ENCODE data around the gene RAD54L. TPM values are rescaled to one million over a fixed set of nuclear protein-coding genes. Genes with fewer than 3 reads are reported as not detected.

RAD54L gene
- total and polyA plus RNA-seq, 2 experiments from 2014 or later: 3.0 to 4.4 TPM

DNA sequence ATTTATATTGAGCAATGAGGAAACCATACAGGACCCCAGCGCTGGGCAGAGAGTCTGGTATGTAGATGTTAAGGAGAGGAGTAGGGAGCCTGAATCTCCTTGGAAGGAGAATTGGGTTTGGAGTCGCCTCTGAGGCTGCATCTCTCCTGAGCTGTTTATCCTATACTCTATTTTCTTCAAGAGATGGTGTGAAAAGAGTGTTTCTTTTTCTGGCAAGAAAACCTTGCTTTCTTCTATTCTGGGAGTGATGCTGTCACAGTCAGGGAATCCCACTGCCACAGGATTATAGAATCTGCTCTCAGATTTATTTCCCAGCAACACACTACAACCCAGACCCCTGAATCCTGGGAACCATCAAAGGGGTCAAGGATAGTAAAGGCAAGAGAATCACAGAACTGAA lies 41.2 kb upstream of the RAD54L start:
- in situ Hi-C loops (cut with MboI): no loop called here
- Histone ChIP-seq H3K36me3 (ENCODE audit: low read depth) (no peaks in the 10 kb centered on the region), H3K9me3 (ENCODE audit: low read depth) (no peaks in the 10 kb centered on the region), H3F3A (ENCODE audit: insufficient read depth) (no peaks in the 10 kb centered on the region), H2AFZ (no peak overlapping the region), H4K20me1 (ENCODE audit: insufficient read depth) (no peaks in the 10 kb centered on the region), H3K9ac (no peak overlapping the region), H3K27me3 (replicated peaks; ENCODE audit: insufficient read depth) (no peaks in the 10 kb centered on the region), H3K79me2 (ENCODE audit: insufficient read depth) (no peaks in the 10 kb centered on the region), H3K27ac (no peak overlapping the region), H3K9me2 (ENCODE audit: insufficient read depth) (no peaks in the 10 kb centered on the region), H3K4me3 (no peak overlapping the region), H3K4me1 (ENCODE audit: insufficient read depth) (no peaks in the 10 kb centered on the region), H3K4me2 (ENCODE audit: unreplicated experiment) (no peak overlapping the region)
- TF ChIP-seq EZH2 (IDR thresholded peaks at IDR 0.05; ENCODE audit: insufficient read depth, poor library complexity, severe bottlenecking) (no peak), EZH2phosphoT487 (IDR thresholded peaks at IDR 0.05; ENCODE audit: insufficient read depth, low read depth) (no peak)
- DNase-seq: no peak
- WGBS, 2 experiments (ENCODE audit: low coverage in 1 of 2, low lambda C conversion rate in 2 of 2, missing lambda C conversion rate in 2 of 2): 60 to 65% methylated on average over 2 of the region's 2 CpGs

DNA sequence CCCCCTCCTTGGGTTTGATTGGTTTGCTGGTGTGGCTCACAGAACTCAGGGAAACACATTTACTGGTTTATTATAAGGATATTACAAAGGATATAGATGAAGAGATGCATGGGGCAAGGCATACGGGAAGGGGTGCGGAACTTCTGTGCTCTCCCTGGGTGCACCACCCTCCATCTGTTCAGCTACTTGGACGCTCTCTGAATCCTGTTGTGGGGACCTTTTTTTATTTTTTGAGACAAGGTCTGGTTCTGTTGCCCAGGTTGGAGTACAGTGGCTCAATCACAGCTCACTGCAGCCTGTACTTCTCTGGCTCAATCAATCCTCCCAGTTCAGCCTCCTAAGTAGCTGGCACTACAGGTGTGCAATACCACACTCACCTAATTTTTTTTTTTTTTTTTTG lies 37.0 kb upstream of the RAD54L start:
- no peaks in the 10 kb centered on the region for H3K4me1 ChIP-seq (ENCODE audit: insufficient read depth)
- in situ Hi-C loops (cut with MboI): no loop called here
- H3K27me3 ChIP-seq (replicated peaks; ENCODE audit: insufficient read depth): no peaks in the 10 kb centered on the region
- TF ChIP-seq EZH2phosphoT487 (IDR thresholded peaks at IDR 0.05; ENCODE audit: insufficient read depth, low read depth) (no peak), EZH2 (IDR thresholded peaks at IDR 0.05; ENCODE audit: insufficient read depth, poor library complexity, severe bottlenecking) (no peak)
- no peak overlapping the region for H3K4me2 ChIP-seq (ENCODE audit: unreplicated experiment)
- no peak overlapping the region for H3K4me3 ChIP-seq
- no peaks in the 10 kb centered on the region for H4K20me1 ChIP-seq (ENCODE audit: insufficient read depth)
- H3K9ac ChIP-seq: no peak overlapping the region
- 67 to 82% methylated on average over 3 of the region's 3 CpGs for WGBS, 2 experiments (ENCODE audit: low coverage in 1 of 2, low lambda C conversion rate in 2 of 2, missing lambda C conversion rate in 2 of 2)
- no peaks in the 10 kb centered on the region for H3F3A ChIP-seq (ENCODE audit: insufficient read depth)
- no peaks in the 10 kb centered on the region for H3K79me2 ChIP-seq (ENCODE audit: insufficient read depth)
- H3K36me3 ChIP-seq (ENCODE audit: low read depth): no peaks in the 10 kb centered on the region
- H3K9me2 ChIP-seq (ENCODE audit: insufficient read depth): no peaks in the 10 kb centered on the region
- H3K9me3 ChIP-seq (ENCODE audit: low read depth): no peaks in the 10 kb centered on the region
- no peak for DNase-seq
- no peak overlapping the region for H3K27ac ChIP-seq
- no peak overlapping the region for H2AFZ ChIP-seq

DNA sequence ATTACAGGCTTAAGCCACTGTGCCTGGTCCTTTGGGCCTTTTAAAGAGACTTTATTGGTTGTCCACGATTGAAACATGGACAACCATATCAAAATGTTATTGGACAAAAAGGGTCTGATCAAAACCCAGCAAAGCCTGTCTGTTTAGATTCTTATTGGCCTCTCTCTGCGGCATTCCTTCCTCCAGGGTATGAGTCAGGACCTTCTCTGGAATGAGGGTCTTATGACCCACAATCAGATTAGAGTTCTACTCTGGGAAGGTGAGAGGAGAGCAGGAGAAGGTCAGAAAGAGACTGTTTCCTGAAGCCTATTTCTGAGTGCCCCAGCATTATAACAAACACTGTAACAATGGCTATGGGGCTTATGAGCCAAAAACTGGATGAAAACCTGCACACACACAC lies 36.5 kb upstream of the RAD54L start:
- no peaks in the 10 kb centered on the region for H3K9me2 ChIP-seq (ENCODE audit: insufficient read depth)
- H3K79me2 ChIP-seq (ENCODE audit: insufficient read depth): no peaks in the 10 kb centered on the region
- H3K4me3 ChIP-seq: no peak overlapping the region
- no peaks in the 10 kb centered on the region for H3F3A ChIP-seq (ENCODE audit: insufficient read depth)
- H3K9ac ChIP-seq: no peak overlapping the region
- WGBS, 2 experiments (ENCODE audit: low coverage in 1 of 2, low lambda C conversion rate in 2 of 2, missing lambda C conversion rate in 2 of 2): 71 to 83% methylated on average over 2 of the region's 2 CpGs
- no peaks in the 10 kb centered on the region for H3K36me3 ChIP-seq (ENCODE audit: low read depth)
- DNase-seq: no peak
- H4K20me1 ChIP-seq (ENCODE audit: insufficient read depth): no peaks in the 10 kb centered on the region
- no peak overlapping the region for H2AFZ ChIP-seq
- H3K4me2 ChIP-seq (ENCODE audit: unreplicated experiment): no peak overlapping the region
- H3K4me1 ChIP-seq (ENCODE audit: insufficient read depth): no peaks in the 10 kb centered on the region
- no peaks in the 10 kb centered on the region for H3K9me3 ChIP-seq (ENCODE audit: low read depth)
- no peak overlapping the region for H3K27ac ChIP-seq
- no peaks in the 10 kb centered on the region for H3K27me3 ChIP-seq (replicated peaks; ENCODE audit: insufficient read depth)
- TF ChIP-seq EZH2 (IDR thresholded peaks at IDR 0.05; ENCODE audit: insufficient read depth, poor library complexity, severe bottlenecking): no peak
- no peak for TF ChIP-seq EZH2phosphoT487 (IDR thresholded peaks at IDR 0.05; ENCODE audit: insufficient read depth, low read depth)
- in situ Hi-C loops (cut with MboI): no loop called here

DNA sequence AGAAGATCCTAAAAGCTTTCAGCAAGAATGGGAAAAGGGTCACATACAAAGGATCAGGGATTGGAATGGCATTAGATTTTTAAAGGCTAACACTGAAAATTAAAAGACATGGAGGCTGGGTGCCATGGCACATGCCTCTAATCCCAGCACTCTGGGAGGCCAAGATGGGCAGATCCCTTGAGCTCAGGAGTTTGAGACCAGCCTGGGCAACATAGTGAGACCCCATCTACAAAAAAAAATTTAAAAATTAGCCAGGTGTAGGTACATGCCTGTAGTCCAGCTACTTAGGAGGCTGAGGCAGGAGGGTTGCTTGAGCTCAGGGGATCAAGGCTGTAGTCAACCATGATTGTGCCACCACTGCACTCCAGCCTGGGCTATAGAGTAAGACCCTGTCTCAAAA lies 32.1 kb upstream of the RAD54L start:
- Histone ChIP-seq H3K4me2 (ENCODE audit: unreplicated experiment) (no peak overlapping the region), H2AFZ (no peak overlapping the region), H3K9ac (no peak overlapping the region), H3K9me2 (ENCODE audit: insufficient read depth) (no peaks in the 10 kb centered on the region), H3K79me2 (ENCODE audit: insufficient read depth) (no peaks in the 10 kb centered on the region), H3K27ac (no peak overlapping the region), H3K36me3 (ENCODE audit: low read depth) (no peaks in the 10 kb centered on the region), H3K4me3 (no peak overlapping the region), H3F3A (ENCODE audit: insufficient read depth) (no peaks in the 10 kb centered on the region), H3K9me3 (ENCODE audit: low read depth) (no peaks in the 10 kb centered on the region), H3K4me1 (ENCODE audit: insufficient read depth) (no peaks in the 10 kb centered on the region), H3K27me3 (replicated peaks; ENCODE audit: insufficient read depth) (no peaks in the 10 kb centered on the region), H4K20me1 (ENCODE audit: insufficient read depth) (no peaks in the 10 kb centered on the region)
- no peak for TF ChIP-seq EZH2 (IDR thresholded peaks at IDR 0.05; ENCODE audit: insufficient read depth, poor library complexity, severe bottlenecking)
- in situ Hi-C loops (cut with MboI): no loop called here
- no peak for DNase-seq

DNA sequence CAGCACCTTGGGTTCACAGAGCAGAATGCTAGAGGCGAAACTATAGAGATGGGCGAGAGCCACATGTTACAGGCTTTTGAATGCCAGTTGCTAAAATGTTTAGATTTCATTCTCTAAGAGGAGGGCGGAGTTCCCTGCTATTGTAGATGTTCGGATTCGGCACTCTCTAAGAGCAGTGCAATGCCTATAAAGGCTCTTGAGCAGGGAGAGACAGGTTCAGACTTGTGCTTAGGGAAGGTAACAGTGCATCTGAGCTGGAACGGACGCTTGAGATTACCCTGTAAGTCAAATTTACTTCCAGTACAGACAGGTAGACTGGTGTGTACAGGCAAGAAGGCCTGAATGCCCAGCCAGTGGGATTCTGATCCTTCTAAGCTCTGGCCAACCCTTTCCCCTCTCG lies 29.1 kb upstream of the RAD54L start:
- DNase-seq: no peak

More for the DNA sequence above, 29.1 kb upstream of the RAD54L start:
- Histone ChIP-seq H3K27ac (no peak overlapping the region), H4K20me1 (ENCODE audit: insufficient read depth) (no peaks in the 10 kb centered on the region), H3K4me3 (no peak overlapping the region), H3K9me2 (ENCODE audit: insufficient read depth) (no peaks in the 10 kb centered on the region), H3K9me3 (ENCODE audit: low read depth) (no peaks in the 10 kb centered on the region), H2AFZ (no peak overlapping the region), H3K9ac (no peak overlapping the region), H3K4me2 (ENCODE audit: unreplicated experiment) (no peak overlapping the region), H3K4me1 (ENCODE audit: insufficient read depth) (peaks cover 4% of the 10 kb centered on the region; the same call in 1 of the 2 replicates), H3F3A (ENCODE audit: insufficient read depth) (no peaks in the 10 kb centered on the region), H3K36me3 (ENCODE audit: low read depth) (no peaks in the 10 kb centered on the region), H3K79me2 (ENCODE audit: insufficient read depth) (no peaks in the 10 kb centered on the region), H3K27me3 (replicated peaks; ENCODE audit: insufficient read depth) (no peaks in the 10 kb centered on the region)
- TF ChIP-seq EZH2phosphoT487 (IDR thresholded peaks at IDR 0.05; ENCODE audit: insufficient read depth, low read depth) (no peak), EZH2 (IDR thresholded peaks at IDR 0.05; ENCODE audit: insufficient read depth, poor library complexity, severe bottlenecking) (no peak)
- WGBS, 2 experiments (ENCODE audit: low coverage in 1 of 2, low lambda C conversion rate in 2 of 2, missing lambda C conversion rate in 2 of 2): 87 to 88% methylated on average over 8 of the region's 8 CpGs
- in situ Hi-C loops (cut with MboI): no loop called here

Data from GM23248 (cell line).